ENCODE data around the gene BCO1.

Gene BCO1

DNA sequence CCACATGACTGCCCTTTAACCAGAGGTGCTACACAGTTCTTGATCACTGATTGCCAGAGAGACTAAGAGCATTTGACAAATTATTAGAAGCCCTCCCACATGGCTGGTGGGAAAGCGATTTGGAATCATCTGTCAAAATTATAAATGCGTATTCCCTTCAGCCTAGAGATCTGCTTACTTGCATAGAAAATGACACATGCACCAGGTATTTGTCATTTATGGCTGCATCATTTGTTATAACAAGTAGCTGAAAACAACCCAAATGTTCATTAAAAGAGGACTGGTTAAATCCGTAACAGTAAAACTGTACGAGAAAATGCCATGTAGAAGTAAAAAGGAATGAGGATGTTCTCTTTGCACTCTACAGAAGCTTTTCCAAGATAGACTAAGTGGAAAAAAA is 21.4 kb downstream of the BCO1 start:
- H3K36me3 Mint-ChIP-seq, result no peaks in the 10 kb centered on the region
- ATAC-seq, result no peak
- no peaks in the 10 kb centered on the region for H3K9me3 Mint-ChIP-seq
- H3K4me1 Mint-ChIP-seq, result no peaks in the 10 kb centered on the region
- H3K27ac Mint-ChIP-seq, result no peak overlapping the region
- no peak for DNase-seq (ENCODE audit: low spot score in 2 of 2)
- H3K4me3 Mint-ChIP-seq, result no peak overlapping the region

DNA sequence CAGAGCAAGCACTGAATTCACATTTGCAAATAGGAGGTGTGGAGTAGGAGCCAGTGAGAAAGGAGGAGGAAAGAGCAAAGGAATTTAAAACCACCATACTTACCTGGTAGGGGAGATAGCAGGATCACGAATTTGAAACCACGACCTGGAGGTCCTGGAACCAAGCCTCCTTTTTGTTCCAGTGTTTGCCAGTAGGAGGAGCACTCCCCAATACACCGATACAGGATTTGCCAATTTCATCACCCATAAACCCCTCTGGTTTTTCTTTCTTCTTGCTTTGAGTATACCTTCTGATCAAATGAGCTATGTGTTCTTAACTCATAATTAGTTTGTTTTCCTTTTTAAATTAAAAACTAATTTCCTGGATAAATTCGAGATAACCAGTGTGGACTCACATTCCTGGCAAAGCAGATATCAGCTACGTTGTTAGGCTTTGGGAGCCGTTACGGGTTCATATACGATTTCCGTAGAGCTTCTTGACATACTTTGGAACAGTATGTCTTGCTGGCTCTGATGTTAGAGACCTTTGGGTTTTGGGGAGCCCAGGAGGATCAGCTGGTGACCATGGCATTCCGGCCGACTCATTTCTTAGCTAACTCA is 22.7 kb downstream of the BCO1 start:
- H3K4me1 Mint-ChIP-seq, result no peaks in the 10 kb centered on the region
- DNase-seq (ENCODE audit: low spot score in 2 of 2) (peak; percentile 9 to 55), ATAC-seq (no peak)
- no peaks in the 10 kb centered on the region for H3K9me3 Mint-ChIP-seq
- H3K4me3 Mint-ChIP-seq, result no peak overlapping the region
- H3K27ac Mint-ChIP-seq, result no peak overlapping the region
- H3K36me3 Mint-ChIP-seq, result no peaks in the 10 kb centered on the region

DNA sequence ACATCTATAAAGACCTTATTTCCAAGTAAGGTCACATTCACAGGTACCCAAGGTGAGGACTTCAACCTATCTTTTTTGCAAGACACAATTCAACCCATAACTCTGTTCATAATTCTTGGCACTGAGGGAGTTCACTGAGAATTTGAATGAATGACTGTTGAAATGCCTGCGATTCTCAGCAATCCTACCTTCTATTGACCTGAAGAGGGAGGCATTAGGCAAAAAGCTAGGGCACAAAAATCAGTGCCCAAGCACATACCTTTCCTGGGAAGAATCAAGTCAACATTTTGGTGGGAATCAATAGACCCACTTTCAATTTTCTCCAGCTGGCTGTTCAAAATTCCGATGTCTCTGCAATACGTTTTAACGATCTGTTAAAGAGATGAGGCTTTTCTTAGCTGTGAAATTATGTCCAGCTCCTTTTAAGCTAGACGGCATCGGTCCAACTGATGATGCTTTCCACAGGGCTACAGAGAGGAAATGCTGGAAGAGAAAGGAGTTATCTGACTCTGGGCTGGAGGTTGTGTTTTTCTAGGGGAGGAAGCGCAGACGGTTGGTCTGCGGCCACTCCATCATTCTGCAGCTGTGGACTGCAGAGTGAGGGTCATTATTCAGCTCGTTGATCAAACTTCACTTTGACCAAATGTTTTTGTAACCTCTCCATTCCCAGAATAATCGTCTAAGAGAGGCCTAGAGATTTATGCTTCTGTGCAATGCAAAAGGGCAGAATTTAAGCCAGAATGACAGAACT is 25.2 kb downstream of the BCO1 start:
- peaks cover 8% of the 10 kb centered on the region for H3K4me1 Mint-ChIP-seq
- no peak overlapping the region for H3K27ac Mint-ChIP-seq
- ATAC-seq (no peak), DNase-seq (ENCODE audit: low spot score in 2 of 2) (no peak)
- no peaks in the 10 kb centered on the region for H3K36me3 Mint-ChIP-seq
- H3K9me3 Mint-ChIP-seq, result no peaks in the 10 kb centered on the region
- H3K4me3 Mint-ChIP-seq, result no peak overlapping the region

DNA sequence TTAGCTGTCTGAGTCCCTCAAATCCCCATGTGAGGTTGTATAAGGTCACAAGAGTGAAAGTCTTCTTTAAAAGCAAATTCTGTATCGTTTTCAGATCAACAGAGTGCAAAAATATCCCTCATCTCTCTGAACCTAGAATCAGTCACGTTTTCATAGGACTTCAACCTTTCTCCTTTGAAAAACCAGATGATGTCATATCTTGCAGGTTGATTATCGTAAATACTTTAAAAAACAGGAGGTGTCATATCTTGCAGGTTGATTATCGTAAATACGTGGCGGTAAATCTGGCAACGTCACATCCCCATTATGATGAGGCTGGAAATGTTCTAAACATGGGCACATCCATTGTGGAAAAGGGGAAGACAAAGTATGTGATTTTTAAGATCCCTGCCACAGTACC is 25.9 kb downstream of the BCO1 start:
- Mint-ChIP-seq H3K4me1 (peaks cover 8% of the 10 kb centered on the region), H3K27ac (no peak overlapping the region), H3K36me3 (no peaks in the 10 kb centered on the region), H3K4me3 (no peak overlapping the region), H3K9me3 (no peaks in the 10 kb centered on the region)
- no peak for ATAC-seq
- no peak for DNase-seq (ENCODE audit: low spot score in 2 of 2)

DNA sequence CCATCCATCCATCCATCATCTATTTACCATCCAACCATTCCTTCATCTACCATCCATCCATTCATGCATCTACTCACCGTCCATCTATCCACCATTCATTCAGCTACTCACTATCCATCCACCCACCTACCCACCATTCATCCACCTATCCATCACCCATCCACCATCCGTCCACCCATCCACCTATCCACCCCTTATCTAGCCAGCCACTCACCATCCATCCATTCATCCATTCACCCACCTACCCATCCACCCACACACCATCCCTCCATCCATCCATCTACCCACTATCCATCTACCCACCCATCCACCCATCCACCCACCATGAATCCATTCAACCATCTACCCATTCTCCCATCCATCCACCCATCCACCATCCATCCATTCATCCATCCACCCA is 26.6 kb downstream of the BCO1 start:
- no peak for ATAC-seq

DNA sequence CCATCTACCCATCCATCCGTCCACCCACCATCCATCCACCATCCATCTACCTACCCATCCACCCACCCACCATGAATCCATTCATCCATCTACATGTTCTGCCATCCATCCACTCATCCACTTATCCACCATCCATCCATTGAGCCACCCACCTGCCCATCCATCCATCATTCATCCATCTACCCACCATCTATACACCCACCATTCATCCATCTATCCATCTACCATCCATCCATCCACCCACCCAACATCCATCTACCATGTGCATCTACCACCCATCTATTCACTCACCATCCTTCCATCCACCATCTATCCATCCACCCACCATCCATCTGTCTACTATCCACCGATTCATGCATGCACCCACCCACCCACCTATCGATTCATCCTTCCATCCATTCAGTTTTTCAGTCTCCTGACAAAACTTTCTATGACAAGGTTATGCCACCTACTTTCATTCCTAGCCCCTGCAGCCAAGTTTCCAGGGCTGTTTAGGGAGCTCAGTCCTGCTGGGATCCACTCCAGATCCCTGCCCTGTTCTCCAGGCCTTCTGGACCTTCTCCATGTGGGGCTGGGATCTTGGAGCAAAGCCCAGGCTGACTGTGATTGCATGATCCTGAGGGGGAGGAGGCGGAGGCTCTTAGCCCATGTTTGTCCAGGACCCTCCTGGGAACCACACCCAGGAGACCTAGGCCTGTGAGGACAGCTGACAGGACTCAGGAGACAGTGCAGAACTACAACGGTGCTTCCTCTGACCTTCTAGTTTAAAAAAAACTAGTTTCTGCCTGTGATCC is 27.4 kb downstream of the BCO1 start:
- ATAC-seq (no peak), DNase-seq (ENCODE audit: low spot score in 2 of 2) (no peak)
- Mint-ChIP-seq H3K4me3 (no peak overlapping the region), H3K27ac (no peak overlapping the region), H3K9me3 (no peaks in the 10 kb centered on the region), H3K4me1 (peaks cover 8% of the 10 kb centered on the region), H3K36me3 (no peaks in the 10 kb centered on the region)

More for the DNA sequence above, 26.6 kb downstream of the BCO1 start:
- H3K4me3 Mint-ChIP-seq, result no peak overlapping the region
- H3K9me3 Mint-ChIP-seq, result no peaks in the 10 kb centered on the region
- H3K36me3 Mint-ChIP-seq, result no peaks in the 10 kb centered on the region
- peaks cover 8% of the 10 kb centered on the region for H3K4me1 Mint-ChIP-seq
- no peak for DNase-seq (ENCODE audit: low spot score in 2 of 2)
- H3K27ac Mint-ChIP-seq, result no peak overlapping the region

DNA sequence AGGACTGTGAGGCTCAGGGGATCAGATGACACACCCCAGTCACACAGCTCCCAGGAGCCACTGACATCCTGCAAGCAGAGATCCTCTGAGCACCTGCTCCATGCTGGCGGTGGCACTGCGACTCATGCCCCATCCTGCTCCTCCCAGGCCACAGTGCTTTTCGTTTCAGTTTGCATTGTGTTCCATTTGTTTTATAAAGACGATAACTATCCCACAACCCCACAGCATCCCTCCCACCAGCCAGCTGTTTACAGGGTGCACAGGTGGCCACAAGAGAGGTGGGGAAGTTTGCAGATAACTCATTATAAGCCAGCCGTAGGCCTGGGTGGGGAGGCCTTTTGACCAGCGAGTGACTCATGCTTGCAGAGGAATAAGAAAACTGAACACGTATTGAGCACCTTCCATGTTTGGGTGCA is 28.2 kb downstream of the BCO1 start:
- peaks cover 8% of the 10 kb centered on the region for H3K4me1 Mint-ChIP-seq
- H3K27ac Mint-ChIP-seq, result no peak overlapping the region
- H3K4me3 Mint-ChIP-seq, result no peak overlapping the region

DNA sequence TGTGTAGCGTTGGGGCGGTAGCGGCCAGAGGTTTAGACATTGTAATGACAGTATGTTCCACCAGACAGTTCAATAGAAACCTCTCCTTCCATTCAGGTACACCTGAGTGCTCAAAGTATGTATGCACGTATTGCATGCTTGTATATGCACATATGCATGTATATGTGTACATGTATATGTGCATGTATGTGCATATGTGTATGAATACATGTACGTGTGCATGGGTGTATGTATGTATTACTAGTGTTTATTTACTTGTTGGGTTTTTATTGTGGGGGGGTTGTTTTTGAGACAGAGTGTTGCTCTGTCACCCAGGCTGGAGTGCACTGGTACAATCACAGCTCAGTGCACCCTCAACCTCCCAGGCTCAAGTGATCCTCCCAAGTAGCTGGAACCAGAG is 30.0 kb downstream of the BCO1 start:
- DNase-seq (ENCODE audit: low spot score in 2 of 2), result no peak
- no peak for ATAC-seq

More for the DNA sequence above, 28.2 kb downstream of the BCO1 start:
- ATAC-seq (peak; percentile 87), DNase-seq (ENCODE audit: low spot score in 2 of 2) (peak in 1 of 2 donors; percentile 56)
- Mint-ChIP-seq H3K36me3 (no peaks in the 10 kb centered on the region), H3K9me3 (no peaks in the 10 kb centered on the region)

DNA sequence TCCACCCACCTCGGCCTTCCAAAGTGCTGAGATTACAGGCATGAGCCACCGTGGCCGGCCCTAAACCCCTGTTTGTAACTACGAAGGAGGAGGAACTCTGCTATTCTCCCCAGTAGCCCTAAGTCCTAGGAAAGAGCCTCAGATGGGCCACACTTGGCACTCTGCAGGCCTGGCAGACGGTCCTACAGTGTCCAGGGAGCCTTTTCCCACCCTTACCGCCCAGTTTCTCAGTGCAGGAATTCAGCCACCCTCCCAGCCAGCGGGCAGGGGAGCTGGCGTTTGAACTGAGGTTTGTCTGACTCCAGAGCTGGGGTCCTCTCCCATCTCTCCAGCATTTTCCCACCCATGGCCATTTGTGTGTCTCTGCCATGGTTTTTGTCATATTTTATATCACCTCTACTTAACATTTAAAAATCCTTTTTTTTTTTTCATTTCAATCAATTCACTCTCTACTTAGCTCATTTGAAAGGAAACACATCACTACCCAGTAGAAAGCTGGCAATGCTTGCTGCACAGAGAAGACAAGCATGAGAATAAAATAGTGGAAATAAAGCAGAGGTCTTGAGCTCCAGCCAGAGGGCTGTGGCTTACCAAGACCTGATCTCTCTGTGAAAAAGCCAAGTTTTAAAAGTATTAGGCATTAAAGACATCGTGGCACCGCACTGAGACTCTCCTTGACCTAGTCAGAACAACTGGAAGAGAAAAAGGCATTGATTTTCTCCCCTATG is 34.9 kb downstream of the BCO1 start:
- no peak for DNase-seq (ENCODE audit: low spot score in 2 of 2)
- no peaks in the 10 kb centered on the region for H3K9me3 Mint-ChIP-seq
- no peaks in the 10 kb centered on the region for H3K36me3 Mint-ChIP-seq
- ATAC-seq, result no peak
- no peak overlapping the region for H3K27ac Mint-ChIP-seq
- H3K4me1 Mint-ChIP-seq, result no peaks in the 10 kb centered on the region
- H3K4me3 Mint-ChIP-seq, result no peak overlapping the region

More for the DNA sequence above, 30.0 kb downstream of the BCO1 start:
- Mint-ChIP-seq H3K36me3 (no peaks in the 10 kb centered on the region), H3K9me3 (no peaks in the 10 kb centered on the region), H3K4me3 (no peak overlapping the region), H3K4me1 (peaks cover 8% of the 10 kb centered on the region), H3K27ac (no peak overlapping the region)

DNA sequence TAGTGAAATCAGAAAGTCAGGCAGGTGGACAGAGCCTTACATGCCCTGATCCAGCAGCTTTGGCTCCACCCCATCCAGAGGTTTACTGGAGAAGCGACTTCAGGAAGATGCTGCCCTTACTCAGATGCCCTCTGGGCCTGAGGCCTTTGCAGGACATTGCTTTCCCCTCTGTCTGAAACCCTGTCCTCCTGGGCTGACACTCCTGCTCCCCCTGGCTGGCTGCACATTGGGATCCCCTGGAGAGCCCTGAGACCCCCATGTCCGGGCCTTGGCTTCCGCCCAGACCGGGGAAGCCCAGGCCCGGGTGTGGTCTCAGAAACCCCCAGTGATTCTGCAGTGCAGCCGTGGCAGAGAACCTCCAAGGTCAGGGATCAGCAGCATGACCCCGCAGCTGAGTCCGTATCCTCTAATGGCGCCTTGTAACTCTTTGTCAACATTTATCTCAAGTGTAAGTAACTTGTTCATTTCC is 36.6 kb downstream of the BCO1 start:
- DNase-seq (ENCODE audit: low spot score in 2 of 2) (no peak), ATAC-seq (no peak)
- no peaks in the 10 kb centered on the region for H3K9me3 Mint-ChIP-seq
- no peaks in the 10 kb centered on the region for H3K4me1 Mint-ChIP-seq
- H3K36me3 Mint-ChIP-seq, result no peaks in the 10 kb centered on the region
- H3K4me3 Mint-ChIP-seq, result no peak overlapping the region
- no peak overlapping the region for H3K27ac Mint-ChIP-seq

DNA sequence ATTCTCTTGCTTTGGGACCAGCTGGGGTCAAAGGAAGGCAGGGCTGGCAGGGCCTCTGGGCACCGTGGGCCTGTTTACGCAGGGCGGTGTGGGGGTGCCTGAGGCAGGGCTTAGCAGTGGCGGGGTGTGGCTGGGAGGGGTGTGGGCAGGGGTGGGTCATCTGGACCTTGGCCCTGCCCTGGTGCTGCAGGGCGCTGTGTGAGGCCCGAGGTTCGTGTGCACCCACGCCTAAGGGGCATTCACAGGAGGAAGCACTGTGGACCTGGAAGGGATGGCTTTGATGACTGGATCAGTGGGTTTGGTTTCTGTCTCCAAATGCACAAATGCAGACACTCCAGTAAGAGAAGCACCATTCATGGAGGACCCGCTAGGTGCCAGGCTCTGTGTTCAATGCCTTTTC is 37.3 kb downstream of the BCO1 start:
- Mint-ChIP-seq H3K9me3 (no peaks in the 10 kb centered on the region), H3K4me1 (no peaks in the 10 kb centered on the region), H3K4me3 (no peak overlapping the region), H3K27ac (no peak overlapping the region), H3K36me3 (no peaks in the 10 kb centered on the region)
- ATAC-seq (peak; percentile 16), DNase-seq (ENCODE audit: low spot score in 2 of 2) (no peak)

DNA sequence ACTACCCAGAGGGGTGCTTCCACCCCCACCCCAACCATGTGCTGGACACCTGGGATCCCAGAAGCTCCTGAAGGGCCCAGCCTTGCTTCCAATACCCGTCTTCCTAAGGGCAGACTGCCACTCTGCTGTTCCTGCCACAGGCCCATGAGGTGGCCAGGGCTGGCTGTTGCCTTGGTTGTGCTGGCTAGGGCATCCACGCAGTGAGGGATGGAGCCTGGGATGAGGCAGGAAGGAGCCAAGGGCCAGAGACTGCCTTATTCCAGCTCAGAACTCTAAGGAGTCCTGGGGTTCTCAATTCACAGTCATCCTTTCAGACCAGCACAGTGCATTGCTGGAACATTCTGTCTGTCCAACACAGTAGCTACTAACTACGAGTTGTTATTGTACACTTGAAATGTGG is 37.8 kb downstream of the BCO1 start:
- DNase-seq (ENCODE audit: low spot score in 2 of 2) (no peak), ATAC-seq (peak; percentile 16)
- Mint-ChIP-seq H3K4me1 (no peaks in the 10 kb centered on the region), H3K36me3 (no peaks in the 10 kb centered on the region), H3K27ac (no peak overlapping the region), H3K9me3 (no peaks in the 10 kb centered on the region), H3K4me3 (no peak overlapping the region)

DNA sequence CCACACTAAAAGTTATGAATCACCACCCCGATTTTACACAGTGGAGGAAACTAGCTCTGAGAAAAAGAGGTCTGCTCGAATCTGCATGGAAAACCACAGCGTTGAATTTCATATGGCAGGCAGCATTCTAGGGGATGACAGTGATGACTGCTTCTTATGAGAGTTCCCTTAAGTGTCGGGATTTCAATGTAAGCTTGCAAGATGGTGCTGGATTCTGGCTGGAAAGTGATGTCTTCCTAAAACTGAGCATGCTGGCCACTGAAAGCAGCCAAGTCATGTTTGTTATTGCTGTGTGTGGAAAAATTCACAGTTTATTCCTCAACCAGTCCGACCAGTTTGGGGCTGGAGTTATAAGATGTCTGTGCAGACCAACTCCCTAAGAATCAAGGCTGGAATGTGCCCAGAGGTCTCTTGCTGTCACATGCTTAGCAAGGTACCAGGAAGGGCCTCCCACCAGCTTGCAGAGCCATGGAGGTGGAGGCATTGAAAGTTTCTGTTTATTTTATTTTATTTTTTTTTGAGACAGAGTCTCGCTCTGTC is 39.1 kb downstream of the BCO1 start:
- DNase-seq (ENCODE audit: low spot score in 2 of 2) (no peak), ATAC-seq (no peak)
- no peak overlapping the region for H3K27ac Mint-ChIP-seq
- no peaks in the 10 kb centered on the region for H3K9me3 Mint-ChIP-seq
- H3K4me1 Mint-ChIP-seq, result no peaks in the 10 kb centered on the region
- no peaks in the 10 kb centered on the region for H3K36me3 Mint-ChIP-seq
- H3K4me3 Mint-ChIP-seq, result no peak overlapping the region

DNA sequence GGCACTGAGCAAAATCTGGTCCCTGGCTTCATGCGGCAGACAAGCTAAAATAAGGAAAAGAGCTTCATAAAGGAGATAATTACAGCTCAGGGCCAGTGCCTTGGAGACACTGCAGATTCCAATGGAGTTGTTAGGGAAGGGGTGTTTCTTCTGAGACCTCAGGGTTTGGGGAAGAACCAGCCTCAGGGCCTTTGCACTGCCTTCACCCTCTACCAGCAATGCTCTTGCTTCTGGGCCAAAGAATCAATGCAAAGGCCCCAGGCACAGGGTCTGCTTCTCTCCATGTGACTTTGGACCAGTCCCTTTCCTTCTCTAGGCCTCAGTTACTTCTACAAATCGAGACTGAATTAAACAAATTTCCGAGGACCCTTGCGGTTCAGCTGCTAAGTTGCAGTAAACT is 40.0 kb downstream of the BCO1 start:
- DNase-seq (ENCODE audit: low spot score in 2 of 2), result no peak
- H3K27ac Mint-ChIP-seq, result no peak overlapping the region
- no peaks in the 10 kb centered on the region for H3K4me1 Mint-ChIP-seq
- no peaks in the 10 kb centered on the region for H3K36me3 Mint-ChIP-seq
- H3K9me3 Mint-ChIP-seq, result no peaks in the 10 kb centered on the region
- ATAC-seq, result no peak
- H3K4me3 Mint-ChIP-seq, result no peak overlapping the region

DNA sequence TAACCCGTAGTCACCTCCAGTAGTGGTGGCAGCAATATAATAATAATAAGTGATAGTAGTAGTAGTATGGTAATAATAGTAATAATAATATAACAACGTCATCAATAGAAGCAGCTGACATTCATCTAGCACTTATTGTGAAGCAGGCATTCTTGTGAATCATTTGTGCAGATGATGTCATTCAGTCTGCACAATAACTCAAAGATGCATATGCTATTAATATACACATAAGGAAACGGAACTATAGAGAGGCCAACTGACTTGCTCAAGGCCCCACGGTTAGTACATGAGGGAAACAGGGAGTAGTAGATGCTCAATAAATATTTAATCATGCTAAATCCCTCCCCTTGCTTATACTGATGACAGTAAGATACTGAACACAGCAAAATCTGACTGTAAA is 40.9 kb downstream of the BCO1 start:
- no peak overlapping the region for H3K27ac Mint-ChIP-seq
- ATAC-seq (no peak), DNase-seq (ENCODE audit: low spot score in 2 of 2) (no peak)
- no peaks in the 10 kb centered on the region for H3K9me3 Mint-ChIP-seq
- H3K4me3 Mint-ChIP-seq, result no peak overlapping the region
- H3K4me1 Mint-ChIP-seq, result no peaks in the 10 kb centered on the region
- H3K36me3 Mint-ChIP-seq, result no peaks in the 10 kb centered on the region

All from stimulated activated effector memory CD8-positive, alpha-beta T cell treated with anti-CD3 and anti-CD28 coated beads, Interleukin-12 subunit alpha, Interleukin-12 subunit beta, amount 100 ng/mL, for 72 hours (primary cell).